ENCODE data around the gene GAB3. TPM values are rescaled to one million over a fixed set of nuclear protein-coding genes. Genes with fewer than 3 reads are reported as not detected.

The GAB3 gene
- not detected for polyA plus RNA-seq (2013, experiment 1 of 4)
- polyA plus RNA-seq (2013, experiment 2 of 4), result not detected
- polyA plus RNA-seq (2013, experiment 3 of 4), result not detected
- not detected for polyA plus RNA-seq (2013, experiment 4 of 4)

- H3K27ac ChIP-seq (ENCODE audit: insufficient read depth, low read depth, low read length, poor library complexity, severe bottlenecking), result no peak within 1 kb of the TSS
- H3K4me3 ChIP-seq (ENCODE audit: insufficient read depth, low read depth, low read length), result peak within 1 kb of the TSS; percentile 4
- H3K27me3 ChIP-seq (ENCODE audit: control insufficient read depth, insufficient read depth, low read length, poor library complexity, severe bottlenecking), result peaks cover 56% of the 10 kb centered on the region
- no peaks in the 10 kb centered on the region for H3K36me3 ChIP-seq (ENCODE audit: control insufficient read depth, insufficient read depth, low read length)
- no peaks in the 10 kb centered on the region for H3K9me3 ChIP-seq (ENCODE audit: control insufficient read depth, low read length)
- WGBS, 2 experiments, result 2 to 3% methylated on average over 93 to 98 of the region's 98 CpGs
- H3K4me1 ChIP-seq (ENCODE audit: control insufficient read depth, insufficient read depth, low read length), result no peaks in the 10 kb centered on the region
These were observed at the start of gene GAB3 for GRCh38 chrX:154750301-154751202. Gene GAB3, minus strand, starts transcription at chrX:154751077. Its CDS starts 52 bp downstream, at chrX:154751025.

DNA sequence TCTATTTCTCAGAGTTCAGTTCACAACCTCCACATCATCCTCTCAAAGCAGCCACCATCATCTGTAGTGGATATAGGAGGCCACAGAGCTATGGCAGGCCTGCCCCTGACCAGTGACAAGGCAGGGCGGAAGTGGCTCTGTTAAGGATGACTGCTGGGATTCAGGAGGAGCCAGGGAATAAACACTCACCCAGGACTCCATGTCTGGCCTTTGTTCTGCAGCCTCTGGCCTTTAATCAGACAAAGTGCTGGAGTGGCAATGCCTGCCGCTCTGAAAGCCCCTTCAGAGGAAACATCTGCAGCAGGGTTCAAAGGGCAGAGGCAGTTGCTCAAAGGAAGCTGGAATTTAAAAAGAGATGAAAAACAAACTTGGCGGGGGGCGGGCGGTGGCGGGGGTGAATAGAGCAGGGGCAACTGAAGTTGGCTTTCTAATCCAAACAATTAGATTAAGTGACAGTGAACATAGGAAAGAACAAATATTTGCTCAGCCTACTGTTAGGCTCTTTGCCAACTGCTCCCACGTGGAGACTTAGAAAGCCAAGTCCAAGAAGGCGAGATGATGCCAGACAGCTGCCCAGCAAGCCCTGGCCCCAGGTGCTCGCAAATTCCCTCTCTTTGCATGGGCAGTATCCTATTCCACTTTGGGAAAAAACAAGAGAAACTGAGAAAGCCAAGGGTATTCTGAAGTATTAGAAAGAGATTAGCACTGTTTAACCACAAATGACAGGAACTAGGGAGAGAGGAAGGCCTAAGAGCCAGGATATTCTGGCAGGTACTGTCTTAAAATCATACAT, 48.9 kb upstream of the GAB3 start:
- Histone ChIP-seq H3K4me1 (ENCODE audit: control insufficient read depth, insufficient read depth, low read length) (no peaks in the 10 kb centered on the region), H3K27ac (ENCODE audit: insufficient read depth, low read depth, low read length, poor library complexity, severe bottlenecking) (no peak overlapping the region), H3K9me3 (ENCODE audit: control insufficient read depth, low read length) (no peaks in the 10 kb centered on the region), H3K4me3 (ENCODE audit: insufficient read depth, low read depth, low read length) (no peak overlapping the region), H3K36me3 (ENCODE audit: control insufficient read depth, insufficient read depth, low read length) (no peaks in the 10 kb centered on the region), H3K27me3 (ENCODE audit: control insufficient read depth, insufficient read depth, low read length, poor library complexity, severe bottlenecking) (peaks cover 94% of the 10 kb centered on the region)
- WGBS, 2 experiments, result 10 to 12% methylated on average over 8 to 9 of the region's 9 CpGs

DNA sequence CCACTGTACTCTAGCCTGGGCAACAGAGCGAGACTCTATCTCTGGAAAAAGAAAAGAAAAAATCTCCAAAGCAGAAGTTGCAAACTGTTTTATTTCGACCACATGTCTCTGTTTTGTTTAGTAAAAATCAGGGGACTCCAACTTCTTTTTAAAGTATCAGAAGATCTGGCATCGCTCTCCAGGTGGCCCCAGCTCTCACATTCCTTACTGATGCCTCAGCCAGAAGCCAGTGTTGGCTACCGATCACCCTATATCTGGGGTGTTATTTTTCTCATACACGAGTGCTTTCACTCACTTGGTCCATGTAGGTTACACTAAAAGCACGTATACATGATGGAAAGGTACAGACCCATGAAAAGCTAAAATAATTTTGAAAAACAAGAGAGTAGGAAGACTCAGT, 46.1 kb upstream of the GAB3 start:
- peaks cover 83% of the 10 kb centered on the region for H3K27me3 ChIP-seq (ENCODE audit: control insufficient read depth, insufficient read depth, low read length, poor library complexity, severe bottlenecking)
- H3K9me3 ChIP-seq (ENCODE audit: control insufficient read depth, low read length), result no peaks in the 10 kb centered on the region
- no peak overlapping the region for H3K4me3 ChIP-seq (ENCODE audit: insufficient read depth, low read depth, low read length)
- 63 to 67% methylated on average over 6 of the region's 6 CpGs for WGBS, 2 experiments
- H3K36me3 ChIP-seq (ENCODE audit: control insufficient read depth, insufficient read depth, low read length), result no peaks in the 10 kb centered on the region
- no peaks in the 10 kb centered on the region for H3K4me1 ChIP-seq (ENCODE audit: control insufficient read depth, insufficient read depth, low read length)
- H3K27ac ChIP-seq (ENCODE audit: insufficient read depth, low read depth, low read length, poor library complexity, severe bottlenecking), result no peak overlapping the region

GRCh38 chrX:154795016-154795415, 44.1 kb upstream of the GAB3 start:
- Histone ChIP-seq H3K4me1 (ENCODE audit: control insufficient read depth, insufficient read depth, low read length) (no peaks in the 10 kb centered on the region), H3K4me3 (ENCODE audit: insufficient read depth, low read depth, low read length) (no peak overlapping the region), H3K27me3 (ENCODE audit: control insufficient read depth, insufficient read depth, low read length, poor library complexity, severe bottlenecking) (peaks cover 63% of the 10 kb centered on the region), H3K27ac (ENCODE audit: insufficient read depth, low read depth, low read length, poor library complexity, severe bottlenecking) (no peak overlapping the region), H3K9me3 (ENCODE audit: control insufficient read depth, low read length) (no peaks in the 10 kb centered on the region), H3K36me3 (ENCODE audit: control insufficient read depth, insufficient read depth, low read length) (no peaks in the 10 kb centered on the region)
- 93% methylated on average over 2 of the region's 2 CpGs; no CpG with 5 or more reads in 1 of the 2 experiments for WGBS, 2 experiments

- whole genome bisulfite sequencing, 2 experiments, result 92 to 100% methylated on average over 6 of the region's 7 CpGs
- H3K27me3 ChIP-seq (ENCODE audit: control insufficient read depth, insufficient read depth, low read length, poor library complexity, severe bottlenecking), result peaks cover 54% of the 10 kb centered on the region
- no peaks in the 10 kb centered on the region for H3K9me3 ChIP-seq (ENCODE audit: control insufficient read depth, low read length)
- no peak overlapping the region for H3K4me3 ChIP-seq (ENCODE audit: insufficient read depth, low read depth, low read length)
- no peaks in the 10 kb centered on the region for H3K4me1 ChIP-seq (ENCODE audit: control insufficient read depth, insufficient read depth, low read length)
- no peaks in the 10 kb centered on the region for H3K36me3 ChIP-seq (ENCODE audit: control insufficient read depth, insufficient read depth, low read length)
- H3K27ac ChIP-seq (ENCODE audit: insufficient read depth, low read depth, low read length, poor library complexity, severe bottlenecking), result no peak overlapping the region
These were observed 42.4 kb upstream of the GAB3 start for GRCh38 chrX:154793084-154793795.

DNA sequence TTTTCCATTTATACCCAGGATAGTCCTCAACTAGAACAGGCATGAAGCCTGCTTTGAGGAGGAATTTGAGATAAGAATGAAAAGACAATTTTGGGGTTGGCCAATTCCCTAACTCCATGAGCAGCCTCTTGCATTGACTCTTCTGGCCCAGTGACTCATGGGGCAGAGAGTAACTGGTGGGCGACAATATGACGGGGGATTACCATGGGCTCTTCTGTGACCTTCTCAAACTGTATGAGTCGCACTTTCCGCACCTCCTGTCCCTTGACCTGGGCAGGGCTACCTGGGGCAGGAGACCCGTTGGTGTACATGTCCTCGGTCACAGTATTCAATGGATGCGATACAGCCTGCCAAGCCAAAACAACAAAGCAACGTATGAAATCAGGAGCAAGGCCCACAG, 41.1 kb upstream of the GAB3 start:
- no peaks in the 10 kb centered on the region for H3K36me3 ChIP-seq (ENCODE audit: control insufficient read depth, insufficient read depth, low read length)
- H3K4me3 ChIP-seq (ENCODE audit: insufficient read depth, low read depth, low read length), result no peak overlapping the region
- no peaks in the 10 kb centered on the region for H3K4me1 ChIP-seq (ENCODE audit: control insufficient read depth, insufficient read depth, low read length)
- no peak overlapping the region for H3K27ac ChIP-seq (ENCODE audit: insufficient read depth, low read depth, low read length, poor library complexity, severe bottlenecking)
- WGBS, 2 experiments, result 94 to 95% methylated on average over 8 of the region's 8 CpGs
- no peaks in the 10 kb centered on the region for H3K9me3 ChIP-seq (ENCODE audit: control insufficient read depth, low read length)
- H3K27me3 ChIP-seq (ENCODE audit: control insufficient read depth, insufficient read depth, low read length, poor library complexity, severe bottlenecking), result peaks cover 41% of the 10 kb centered on the region

GRCh38 chrX:154791467-154791866, 40.6 kb upstream of the GAB3 start:
- H3K36me3 ChIP-seq (ENCODE audit: control insufficient read depth, insufficient read depth, low read length), result no peaks in the 10 kb centered on the region
- 75 to 100% methylated on average over 3 to 4 of the region's 4 CpGs for WGBS, 2 experiments
- H3K4me3 ChIP-seq (ENCODE audit: insufficient read depth, low read depth, low read length), result no peak overlapping the region
- no peaks in the 10 kb centered on the region for H3K4me1 ChIP-seq (ENCODE audit: control insufficient read depth, insufficient read depth, low read length)
- H3K27ac ChIP-seq (ENCODE audit: insufficient read depth, low read depth, low read length, poor library complexity, severe bottlenecking), result no peak overlapping the region
- no peaks in the 10 kb centered on the region for H3K9me3 ChIP-seq (ENCODE audit: control insufficient read depth, low read length)
- H3K27me3 ChIP-seq (ENCODE audit: control insufficient read depth, insufficient read depth, low read length, poor library complexity, severe bottlenecking), result peaks cover 37% of the 10 kb centered on the region

DNA sequence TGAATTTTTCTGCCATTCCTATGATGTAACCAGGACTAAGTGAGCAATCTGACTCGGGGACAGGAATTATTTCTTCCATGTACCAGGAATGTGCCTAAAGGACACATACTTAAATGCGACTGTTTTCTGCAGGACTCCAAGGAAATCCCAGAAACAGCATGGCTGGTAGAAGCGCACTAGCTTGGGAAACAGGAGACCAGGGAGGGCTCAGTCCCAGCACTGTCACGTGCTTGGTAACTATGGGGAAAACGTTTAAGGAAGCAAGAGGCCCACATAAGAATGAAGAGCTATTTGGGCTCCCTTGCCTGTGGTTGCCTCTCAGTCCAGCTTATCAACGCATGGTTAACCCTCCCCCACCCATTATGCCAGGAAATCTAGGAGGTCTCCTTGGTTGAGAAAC, 34.8 kb upstream of the GAB3 start:
- Histone ChIP-seq H3K27ac (ENCODE audit: insufficient read depth, low read depth, low read length, poor library complexity, severe bottlenecking) (no peak overlapping the region), H3K4me3 (ENCODE audit: insufficient read depth, low read depth, low read length) (no peak overlapping the region), H3K9me3 (ENCODE audit: control insufficient read depth, low read length) (no peaks in the 10 kb centered on the region), H3K4me1 (ENCODE audit: control insufficient read depth, insufficient read depth, low read length) (no peaks in the 10 kb centered on the region), H3K27me3 (ENCODE audit: control insufficient read depth, insufficient read depth, low read length, poor library complexity, severe bottlenecking) (peaks cover 3% of the 10 kb centered on the region), H3K36me3 (ENCODE audit: control insufficient read depth, insufficient read depth, low read length) (no peaks in the 10 kb centered on the region)
- WGBS, 2 experiments, result 86 to 90% methylated on average over 6 of the region's 6 CpGs

- 89 to 94% methylated on average over 11 to 13 of the region's 13 CpGs for WGBS, 2 experiments
- Histone ChIP-seq H3K27me3 (ENCODE audit: control insufficient read depth, insufficient read depth, low read length, poor library complexity, severe bottlenecking) (peaks cover 1% of the 10 kb centered on the region), H3K9me3 (ENCODE audit: control insufficient read depth, low read length) (no peaks in the 10 kb centered on the region), H3K36me3 (ENCODE audit: control insufficient read depth, insufficient read depth, low read length) (no peaks in the 10 kb centered on the region), H3K4me3 (ENCODE audit: insufficient read depth, low read depth, low read length) (no peak overlapping the region), H3K4me1 (ENCODE audit: control insufficient read depth, insufficient read depth, low read length) (no peaks in the 10 kb centered on the region), H3K27ac (ENCODE audit: insufficient read depth, low read depth, low read length, poor library complexity, severe bottlenecking) (no peak overlapping the region)
These were observed 33.5 kb upstream of the GAB3 start for GRCh38 chrX:154784149-154784995.
